CD14-positive monocyte (primary cell): ENCODE data around the gene USP20. TPM values are rescaled to one million over a fixed set of nuclear protein-coding genes. Genes with fewer than 3 reads are reported as not detected.
A peak's percentile ranks its signal among the peaks of the same experiment; 100 is the strongest.

Source experiments
- DNase-seq, 3 donors: peaks; one replicate each; pipeline ENCODE4 v3.0.0-alpha.2; 2011 to 2022
- H2AFZ ChIP-seq: 2 replicates; pipeline ENCODE4 v1.6.0; 2012; ENCODE audit warnings: mild to moderate bottlenecking, low read depth, low read length, inconsistent platforms; ENCODE audit not compliant: insufficient read depth, poor library complexity, severe bottlenecking
- H3K27ac ChIP-seq, 2 donors: 1 replicate in 1 of 2; 2 replicates in 1 of 2; pipeline ENCODE4 v1.5.1; 2012 to 2013; ENCODE audit warnings: low read length in 2 of 2, control low read depth in 1 of 2, inconsistent platforms in 1 of 2, low read depth in 1 of 2, mild to moderate bottlenecking in 1 of 2
- H3K27me3 ChIP-seq, 2 donors: one replicate each; pipeline versions ENCODE4 v1.6.0 to v1.6.1; 2011 to 2013; ENCODE audit warnings: low read length in 2 of 2; ENCODE audit not compliant: control insufficient read depth in 2 of 2, insufficient read depth in 2 of 2
- H3K36me3 ChIP-seq, 2 donors: replicated peaks in 1 of 2; 1 replicate in 1 of 2; 2 replicates in 1 of 2; pipeline versions ENCODE4 v1.5.1 to v1.6.1; 2012 to 2013; ENCODE audit warnings: low read length in 2 of 2, control low read depth in 1 of 2, inconsistent platforms in 1 of 2, mild to moderate bottlenecking in 1 of 2; ENCODE audit not compliant: insufficient read depth in 2 of 2, control insufficient read depth in 1 of 2
- H3K4me1 ChIP-seq, 2 donors: 1 replicate in 1 of 2; 2 replicates in 1 of 2; pipeline versions ENCODE4 v1.5.1 to v1.6.1; 2012 to 2013; ENCODE audit warnings: low read length in 2 of 2, control low read depth in 1 of 2, inconsistent platforms in 1 of 2, mild to moderate bottlenecking in 1 of 2, moderate library complexity in 1 of 2; ENCODE audit not compliant: insufficient read depth in 2 of 2, control insufficient read depth in 1 of 2
- H3K4me2 ChIP-seq: replicated peaks from 2 replicates; pipeline ENCODE3; 2012; ENCODE audit warnings: low read length, moderate library complexity, mild to moderate bottlenecking; ENCODE audit not compliant: poor library complexity, severe bottlenecking; ENCODE audit errors: extremely low read depth
- H3K4me3 ChIP-seq, 3 experiments: fragments of 200-600 bp in 1 of 3; sonication (generic) in 1 of 3; replicated peaks in 1 of 3; 1 replicate in 2 of 3; 2 replicates in 1 of 3; pipeline ENCODE4 v1.5.1; 2011 to 2013; ENCODE audit warnings: low read length in 3 of 3, mild to moderate bottlenecking in 3 of 3, control low read depth in 2 of 3, low read depth in 2 of 3, inconsistent platforms in 1 of 3, moderate library complexity in 1 of 3
- H3K79me2 ChIP-seq: 2 replicates; pipeline ENCODE4 v1.6.0; 2012; ENCODE audit warnings: mild to moderate bottlenecking, control low read depth, inconsistent platforms, low read length, moderate library complexity; ENCODE audit not compliant: insufficient read depth
- H3K9ac ChIP-seq: 2 replicates; pipeline ENCODE4 v1.6.0; 2017; ENCODE audit warnings: low read length, mild to moderate bottlenecking; ENCODE audit not compliant: insufficient read depth, poor library complexity, severe bottlenecking
- H3K9me3 ChIP-seq, 2 donors: replicated peaks in 1 of 2; 1 replicate in 1 of 2; 2 replicates in 1 of 2; pipeline versions ENCODE4 v1.5.1 to v1.6.1; 2012 to 2013; ENCODE audit warnings: low read length in 2 of 2, control low read depth in 1 of 2; ENCODE audit not compliant: control insufficient read depth in 1 of 2, insufficient read depth in 1 of 2
- H4K20me1 ChIP-seq: 2 replicates; pipeline ENCODE4 v1.6.0; 2012; ENCODE audit warnings: mild to moderate bottlenecking, low read length, control low read depth, moderate library complexity; ENCODE audit not compliant: insufficient read depth
- H3K27ac Mint-ChIP-seq, 7 donors: one replicate each; pipeline ENCODE4 v1.8.0; 2020; ENCODE audit warnings: mild to moderate bottlenecking in 7 of 7, mixed read lengths in 7 of 7, moderate library complexity in 6 of 7, inconsistent platforms in 2 of 7
- H3K27me3 Mint-ChIP-seq, 3 donors: one replicate each; pipeline ENCODE4 v1.8.0; 2021 to 2022; ENCODE audit warnings: low read depth in 3 of 3, mild to moderate bottlenecking in 3 of 3, mixed read lengths in 3 of 3, moderate library complexity in 3 of 3, inconsistent platforms in 1 of 3
- H3K36me3 Mint-ChIP-seq, 2 donors: one replicate each; pipeline ENCODE4 v1.8.0; 2020; ENCODE audit warnings: mixed read lengths in 2 of 2, inconsistent platforms in 1 of 2, mild to moderate bottlenecking in 1 of 2
- H3K4me1 Mint-ChIP-seq: one replicate; pipeline ENCODE4 v1.8.0; 2020; ENCODE audit warnings: mild to moderate bottlenecking, mixed read lengths
- H3K4me3 Mint-ChIP-seq, 2 donors: one replicate each; pipeline ENCODE4 v1.8.0; 2020; ENCODE audit warnings: mild to moderate bottlenecking in 2 of 2, mixed read lengths in 2 of 2, moderate library complexity in 1 of 2
- H3K9me3 Mint-ChIP-seq, 7 donors: one replicate each; pipeline ENCODE4 v1.8.0; 2020 to 2022; ENCODE audit warnings: mixed read lengths in 7 of 7, mild to moderate bottlenecking in 6 of 7, moderate library complexity in 6 of 7, inconsistent platforms in 2 of 7
- CTCF ChIP-seq: fragments of 200-600 bp; IDR thresholded peaks from one replicate; pipeline ENCODE4 v1.8.0; 2022; ENCODE audit warnings: antibody characterized with exemption, mild to moderate bottlenecking
- WGBS: methylation state at CpG from one replicate; pipeline ENCODE4 v1.1.5; 2013; ENCODE audit warnings: missing lambda C conversion rate; ENCODE audit not compliant: insufficient coverage; 5-methylcytosine and 5-hydroxymethylcytosine counted together
- intact Hi-C, 2 donors: fragments of 100-400 bp; cut with micrococcal nuclease; formaldehyde crosslinking; loops; one replicate each; pipeline versions ENCODE4 v1.15.0 to v1.15.1; 2023
- polyA plus RNA-seq, 3 donors: library from polyadenylated mRNA; depleted of rRNA in 1 of 3; unstranded in 2 of 3; stranded (reverse) in 1 of 3; fragments of 300-500 nt in 2 of 3; fragments of >200 nt in 1 of 3; fragmentation: Illumina TruSeq in 2 of 3; gene quantifications; 1 replicate in 2 of 3; 2 replicates in 1 of 3; pipeline ENCODE4 v1.2.3, GENCODE V29; 2012 to 2021

USP20 gene
- polyA plus RNA-seq, 3 donors, result 2.7 to 30.0 (median 5.2) TPM

GRCh38 chr9:129886226-129887174 lies 51.2 kb downstream of the USP20 start:
- H3K9ac ChIP-seq, result peak overlapping the region; percentile 76
- peaks cover 71 to 76% of the 10 kb centered on the region in 2 donors for H3K4me1 ChIP-seq
- peak overlapping the region; percentile 18 to 90 (median 70) for H3K4me3 ChIP-seq
- peak overlapping the region; percentile 97 for H3K4me2 ChIP-seq
- TF ChIP-seq CTCF, result no peak
- H3K27ac Mint-ChIP-seq, result peak overlapping the region; percentile 94 to 99 (median 98)
- peak; percentile 40 to 64 (median 55) for DNase-seq
- peaks cover 0 to 3% (median 0%) of the 10 kb centered on the region in 3 donors for H3K27me3 Mint-ChIP-seq
- no peaks in the 10 kb centered on the region for H3K9me3 Mint-ChIP-seq
- peak overlapping the region; percentile 84 to 92 for H3K27ac ChIP-seq
- H3K79me2 ChIP-seq, result peaks cover 24% of the 10 kb centered on the region
- H3K36me3 Mint-ChIP-seq, result peaks cover 11 to 20% of the 10 kb centered on the region in 2 donors
- no peaks in the 10 kb centered on the region for H3K27me3 ChIP-seq
- intact Hi-C loops, result loop anchor here (5.0 to 10.0 kb wide), 5 partner anchors 56 to 348 kb away; partner anchors contain the start of gene FNBP1 (in 2 of the 2)
- H3K36me3 ChIP-seq, result peaks cover 3 to 13% of the 10 kb centered on the region in 2 donors
- H3K4me1 Mint-ChIP-seq, result peaks cover 70% of the 10 kb centered on the region
- H3K4me3 Mint-ChIP-seq, result peak overlapping the region; percentile 85 to 95
- no peaks in the 10 kb centered on the region for H3K9me3 ChIP-seq
- H2AFZ ChIP-seq, result no peak overlapping the region
- no peaks in the 10 kb centered on the region for H4K20me1 ChIP-seq
- WGBS, result 38% methylated on average over 12 of the region's 20 CpGs
